GM21576 (cell line): ENCODE measurements around the gene SPSB4.
A peak's percentile ranks its signal among the peaks of the same experiment; 100 is the strongest.
"Not testable (repeated sequence)": the region's sequence is repeated elsewhere in the genome, so short reads cannot be mapped to it uniquely, and the experiment has no call there.

Experiments
- ATAC-seq: cut with Tn5 transposase; IDR thresholded peaks from one replicate; pipeline ENCODE4 v1.9.1; 2021; ENCODE audit warnings: mild to moderate bottlenecking, moderate library complexity; ENCODE audit not compliant: unreplicated experiment

SPSB4 gene

DNA sequence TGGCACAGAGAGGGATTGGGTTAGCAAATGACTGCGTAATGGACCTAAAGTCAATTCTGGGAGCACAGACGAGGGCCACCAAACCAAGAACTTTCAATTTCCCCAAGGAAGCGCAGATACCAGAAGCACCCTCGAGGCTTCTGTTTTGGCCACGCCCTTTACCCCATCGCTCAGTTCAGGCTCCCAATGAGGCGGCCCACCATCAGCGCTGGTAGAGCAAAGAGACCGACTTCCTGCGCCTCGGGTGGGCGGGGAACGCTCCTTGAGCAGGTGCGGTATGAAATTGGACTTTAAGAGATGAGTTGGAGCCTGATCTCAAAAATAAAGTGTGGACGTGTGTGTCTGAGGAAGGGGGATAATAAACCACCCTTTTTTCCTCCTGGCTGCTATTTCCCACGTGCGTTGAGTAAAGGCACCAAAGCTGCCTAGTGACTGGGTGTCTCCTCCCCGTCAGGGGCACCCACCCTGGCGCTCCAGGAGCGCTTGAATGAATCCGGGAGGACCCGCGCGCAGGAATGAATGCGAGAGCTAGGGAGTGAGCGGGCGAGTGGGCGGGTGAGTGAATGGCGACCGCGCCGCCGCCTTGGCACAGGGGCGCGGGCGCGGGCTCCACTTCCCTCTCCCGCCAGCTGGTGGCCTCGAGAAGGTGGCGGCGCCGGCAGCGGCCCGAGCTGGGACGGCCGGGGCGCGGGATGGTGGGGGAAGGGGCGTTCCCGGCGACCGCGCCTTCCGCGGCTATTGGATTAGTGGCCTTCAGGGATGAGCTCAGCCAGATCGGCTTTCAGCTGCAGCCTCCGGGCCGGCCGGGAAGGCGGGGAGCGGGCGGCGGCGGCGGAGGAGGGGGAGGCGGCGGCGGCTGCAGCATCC is at the start of gene SPSB4:
SPSB4 (plus strand) TSS at position 772 of the 867 bp plus-strand sequence. CDS start 14,758 bp downstream, outside the sequence.
- ATAC-seq, result no peak

DNA sequence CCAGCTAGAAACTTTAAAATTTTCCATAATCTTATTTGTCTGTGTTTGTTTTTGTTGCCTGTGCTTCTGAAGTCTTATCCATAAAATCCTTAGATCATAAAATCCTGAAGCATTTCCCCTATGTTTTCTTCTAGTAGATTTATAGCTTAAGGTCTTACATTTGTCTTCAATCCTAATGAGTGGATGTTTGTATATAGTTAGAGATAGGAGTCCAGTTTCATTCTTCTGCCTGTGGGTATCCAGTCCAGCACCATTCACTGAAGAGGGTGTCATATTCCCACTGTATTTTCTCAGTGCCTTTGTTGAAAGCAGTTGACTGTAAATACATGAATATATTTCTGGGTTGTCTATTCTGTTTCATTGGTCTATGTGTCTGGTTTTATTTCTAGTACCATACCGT is 44.8 kb upstream of the SPSB4 start:
- no peak for ATAC-seq

DNA sequence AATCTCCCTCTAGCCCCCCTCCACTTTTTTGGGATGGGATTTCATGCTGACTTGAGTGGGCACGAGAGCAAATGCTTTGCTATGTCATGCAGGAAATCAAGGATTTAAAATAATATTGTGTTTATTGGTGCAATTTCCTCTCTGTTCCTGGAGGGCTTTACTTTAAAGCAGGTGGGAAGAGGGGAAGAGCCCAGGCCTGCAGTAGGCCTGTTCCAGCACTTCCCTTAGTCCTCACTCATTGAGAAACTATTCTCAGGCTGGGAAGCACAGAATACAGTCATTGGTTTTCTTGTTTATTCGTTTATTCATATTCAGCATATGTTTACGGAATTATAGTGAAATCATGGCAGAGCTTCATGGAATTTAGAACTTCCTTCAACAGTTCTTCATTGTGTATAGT is 41.7 kb upstream of the SPSB4 start:
- ATAC-seq, result no peak

DNA sequence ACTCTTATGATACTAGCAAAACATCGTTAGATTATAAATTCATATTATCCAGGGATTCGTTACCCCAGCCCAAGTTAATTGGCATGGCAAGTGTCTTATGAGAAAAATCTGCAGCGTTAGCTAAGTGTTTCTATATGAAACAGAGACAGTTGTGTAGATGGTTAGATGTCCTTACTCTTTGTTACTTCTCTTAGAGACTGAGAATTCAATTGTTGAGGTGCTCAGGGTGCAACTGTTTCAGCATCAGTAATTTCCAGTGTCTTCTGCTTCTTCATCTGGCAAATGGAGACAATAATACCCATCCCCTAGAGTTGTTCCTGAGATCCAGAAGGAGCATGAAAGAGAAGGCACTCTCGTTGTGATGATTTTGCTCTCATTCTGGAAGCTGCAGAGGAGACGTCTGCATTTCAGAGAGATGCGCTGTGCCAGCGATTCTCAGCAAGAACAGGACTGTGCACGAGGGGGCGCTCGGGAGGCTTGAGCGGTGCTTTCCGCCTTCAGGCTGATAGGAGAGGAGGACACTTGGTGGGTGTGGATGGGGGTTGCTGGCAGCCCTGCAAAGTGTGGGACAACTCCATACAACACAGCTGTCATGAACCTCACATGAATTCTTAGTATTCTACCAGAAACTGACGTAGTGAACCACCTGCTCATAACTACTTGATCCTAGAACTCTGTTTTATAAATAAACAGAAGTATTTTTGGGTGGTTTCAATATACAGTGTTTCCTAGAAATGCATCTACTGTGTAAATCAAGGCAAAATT is 39.7 kb upstream of the SPSB4 start:
- ATAC-seq, result peak; percentile 85

- no peak for ATAC-seq
Observed at GRCh38 chr3:141011997-141012262, 39.2 kb upstream of the SPSB4 start.

GRCh38 chr3:141012571-141012970 is 38.6 kb upstream of the SPSB4 start:
- no peak for ATAC-seq

- ATAC-seq, result no peak
Observed at GRCh38 chr3:141015481-141015880, 35.7 kb upstream of the SPSB4 start.

DNA sequence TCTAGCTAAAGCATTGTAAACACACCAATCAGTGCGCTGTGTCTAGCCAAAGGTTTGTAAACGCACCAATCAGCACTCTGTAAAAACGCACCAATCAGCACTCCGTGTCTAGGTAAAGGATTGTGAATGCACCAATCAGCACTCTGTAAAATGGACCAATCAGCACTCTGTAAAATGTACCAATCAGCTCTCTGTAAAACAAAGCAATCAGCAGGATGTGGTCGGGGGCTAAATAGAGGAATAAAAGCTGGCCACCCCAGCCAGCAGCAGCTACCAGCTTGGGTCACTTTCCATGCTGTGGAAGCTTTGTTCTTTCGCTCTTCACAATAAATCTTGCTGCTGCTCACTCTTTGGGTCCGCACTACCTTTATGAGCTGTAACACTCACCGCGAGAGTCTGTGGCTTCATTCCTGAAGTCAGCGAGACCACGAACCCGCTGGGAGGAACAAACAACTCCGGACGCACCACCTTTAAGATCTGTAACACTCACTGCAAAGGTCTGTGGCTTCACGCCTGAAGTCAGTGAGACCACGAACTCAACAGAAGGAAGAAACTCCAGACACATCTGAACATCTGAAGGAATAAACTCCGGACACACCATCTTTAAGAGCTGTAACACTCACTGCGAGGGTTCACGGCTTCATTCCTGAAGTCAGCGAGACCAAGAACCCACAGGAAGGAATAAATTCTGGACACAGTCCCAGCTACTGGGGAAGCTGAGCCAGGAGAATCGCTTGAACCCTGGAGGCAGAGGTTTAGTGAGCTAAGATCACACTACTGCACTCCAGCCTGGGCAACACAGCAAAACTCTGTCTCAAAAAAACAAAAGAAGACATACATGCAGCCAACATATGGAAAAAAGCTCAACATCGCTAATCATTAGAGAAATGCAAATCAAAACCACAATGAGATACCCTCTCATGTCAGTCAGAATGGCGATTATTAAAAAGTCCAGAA is 33.5 kb upstream of the SPSB4 start:
- not testable (repeated sequence) for ATAC-seq

DNA sequence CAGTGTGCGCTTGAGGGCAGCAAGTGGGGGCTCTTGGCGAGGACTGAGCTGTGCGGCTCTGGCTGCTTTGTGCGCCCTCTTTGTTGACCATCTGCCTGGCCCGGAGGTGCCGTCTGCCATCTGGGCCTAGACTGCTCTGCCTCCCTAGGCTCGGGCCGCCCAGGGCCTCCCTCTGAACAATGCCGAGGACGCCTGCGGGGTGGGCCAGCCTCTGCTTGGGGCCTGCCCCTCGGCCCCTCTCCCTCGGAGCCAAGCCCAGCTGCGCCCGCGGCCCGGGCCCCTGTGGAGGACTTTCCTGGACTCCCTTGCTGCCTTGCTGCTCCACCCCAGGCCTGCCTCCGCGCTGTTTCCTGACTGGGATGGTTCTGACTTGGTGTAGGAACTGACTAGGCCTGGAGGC is 31.9 kb upstream of the SPSB4 start:
- no peak for ATAC-seq

GRCh38 chr3:141020143-141020830 is 30.9 kb upstream of the SPSB4 start:
- ATAC-seq, result no peak

GRCh38 chr3:141021261-141021660 is 29.9 kb upstream of the SPSB4 start:
- ATAC-seq, result no peak

DNA sequence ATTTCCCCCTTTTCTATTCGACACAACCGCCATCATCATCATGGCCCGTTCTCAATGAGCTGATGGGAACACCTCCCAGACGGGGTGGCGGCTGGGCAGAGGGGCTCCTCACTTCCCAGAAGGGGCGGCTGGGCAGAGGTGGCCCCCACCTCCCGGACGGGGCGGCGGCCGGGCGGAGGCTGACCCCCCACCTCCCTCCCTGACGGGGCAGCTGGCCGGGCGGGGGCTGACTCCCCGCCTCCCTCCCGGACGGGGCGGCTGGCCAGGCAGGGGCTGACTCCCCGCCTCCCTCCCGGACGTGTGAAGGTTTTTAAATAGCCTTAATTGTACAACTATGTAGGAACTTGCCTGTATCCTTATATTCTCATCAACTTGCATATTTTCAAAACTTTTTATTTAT is 20.9 kb upstream of the SPSB4 start:
- no peak for ATAC-seq

- no peak for ATAC-seq
Observed at GRCh38 chr3:141039589-141039988, 11.6 kb upstream of the SPSB4 start.

GRCh38 chr3:141044695-141045641 is 6.2 kb upstream of the SPSB4 start:
- ATAC-seq, result no peak

- ATAC-seq, result no peak
Observed at GRCh38 chr3:141045849-141046248, 5.3 kb upstream of the SPSB4 start.

DNA sequence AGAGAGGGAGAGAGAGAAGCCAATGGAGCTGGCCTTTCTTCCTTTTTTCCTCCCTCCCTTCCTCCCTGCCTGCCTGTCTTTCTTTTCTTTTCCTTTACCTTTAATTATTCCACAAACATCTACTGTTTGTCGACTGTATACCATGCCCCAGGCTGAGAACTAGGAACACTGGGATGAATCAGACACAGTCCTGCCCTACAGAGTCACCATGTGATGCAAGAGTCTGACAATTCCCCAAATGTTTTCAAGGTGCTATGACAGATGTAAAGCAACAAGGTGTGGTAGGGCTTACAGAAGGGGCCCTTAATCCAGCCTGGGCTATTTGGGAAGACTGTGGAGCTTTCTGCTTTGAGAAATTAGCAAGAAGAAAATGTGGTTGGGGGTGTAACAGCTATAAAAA is 4.0 kb upstream of the SPSB4 start:
- no peak for ATAC-seq

DNA sequence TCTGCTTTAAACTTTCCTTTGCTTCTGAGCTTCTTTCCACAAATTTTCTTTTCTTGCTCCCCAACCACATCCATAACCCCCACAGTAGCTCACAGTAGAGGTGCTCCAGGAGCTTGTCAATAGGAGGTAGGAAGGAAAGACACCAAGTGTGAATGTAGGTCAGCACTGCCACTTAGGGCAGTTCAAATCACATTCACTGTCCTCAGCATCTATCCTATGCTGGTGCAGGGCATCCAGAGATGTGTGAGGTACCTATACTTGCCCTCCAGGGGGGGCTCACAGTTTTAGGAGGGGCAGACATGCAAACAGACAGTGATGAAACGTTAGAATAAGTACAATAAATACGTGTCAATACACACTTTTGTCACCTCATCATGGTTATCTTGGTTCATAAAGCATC is 1.5 kb upstream of the SPSB4 start:
- no peak for ATAC-seq

DNA sequence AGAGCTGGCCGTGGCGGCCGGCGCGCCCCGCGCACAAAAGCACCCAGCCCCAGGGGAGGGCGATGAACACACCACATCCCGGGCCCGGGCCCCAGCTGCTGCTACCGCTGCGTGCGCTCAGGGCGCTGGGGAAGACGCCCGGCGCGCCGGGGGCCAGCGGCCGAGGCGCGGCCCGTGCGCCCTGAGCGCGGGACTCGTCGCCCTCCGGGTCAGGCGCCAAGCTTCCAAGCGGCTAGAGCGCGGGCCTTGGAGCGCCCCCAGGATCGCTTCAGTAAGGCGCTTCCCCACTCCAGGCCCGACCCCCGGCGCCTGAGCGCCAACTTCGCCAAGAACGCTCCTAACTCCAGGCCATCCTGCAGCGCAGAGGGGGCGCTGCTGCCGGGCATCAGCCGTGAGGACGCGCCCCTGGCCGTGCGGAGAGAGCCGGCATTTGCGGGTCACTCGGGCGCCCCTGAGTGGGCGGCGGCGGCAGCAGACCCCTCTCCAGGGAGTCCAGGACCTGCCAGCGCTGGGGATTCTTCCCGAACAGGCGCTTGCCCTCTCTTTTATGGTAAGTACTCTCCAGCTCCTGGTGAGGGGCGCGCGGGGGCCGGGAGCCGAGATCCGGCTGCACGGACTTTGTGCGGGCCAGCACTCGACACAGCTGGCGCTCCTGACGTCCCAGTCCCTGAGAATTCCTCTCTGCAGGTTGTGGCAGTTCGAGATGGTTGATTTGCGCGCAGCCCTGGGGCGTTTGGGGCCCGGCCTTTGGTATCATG is 475 bp downstream of the SPSB4 start:
- ATAC-seq, result no peak
